ENCODE data around the gene LOXL1. TPM values are rescaled to one million over a fixed set of nuclear protein-coding genes. Genes with fewer than 3 reads are reported as not detected.
A peak's percentile ranks its signal among the peaks of the same experiment; 100 is the strongest.

The LOXL1 gene
- total RNA-seq, 1 donor from 2014 or later, result 18.9 TPM

GRCh38 chr15:73994912-73995622, 68.8 kb downstream of the LOXL1 start:
- DNase-seq, result peak; percentile 39

- no peak for DNase-seq
These were observed 70.0 kb downstream of the LOXL1 start for GRCh38 chr15:73996267-73996666.

- DNase-seq, result no peak
These were observed 70.7 kb downstream of the LOXL1 start for GRCh38 chr15:73996939-73997338.

- no peak for DNase-seq
These were observed 71.7 kb downstream of the LOXL1 start for GRCh38 chr15:73997986-73998385.

Other genes with a start within 250 kb of the LOXL1 start
- gene CD276, start 242.1 kb upstream of the LOXL1 start, total RNA-seq, result 85.4 TPM
- gene INSYN1, start 173.1 kb upstream of the LOXL1 start, total RNA-seq, result 14.8 TPM
- gene TBC1D21, start 52.9 kb upstream of the LOXL1 start, total RNA-seq, result not detected
- 22.3 TPM for gene STOML1, start 65.8 kb downstream of the LOXL1 start, total RNA-seq
- 46.2 TPM for gene PML, start 68.3 kb downstream of the LOXL1 start, total RNA-seq
- gene GOLGA6A, start 156.1 kb downstream of the LOXL1 start, total RNA-seq, result not detected
- 8.4 TPM for gene ISLR2, start 204.1 kb downstream of the LOXL1 start, total RNA-seq
- gene ISLR, start 247.2 kb downstream of the LOXL1 start, total RNA-seq, result 119 TPM

Measured in tongue (tissue), 2 donors.